Prostate gland (tissue), 2 donors: ENCODE measurements around the gene SPINK1.

ENCODE experiments used
- POLR2A ChIP-seq: fragments of 450-650 bp; IDR thresholded peaks from one replicate; pipeline ENCODE4 v1.6.1; 2016; ENCODE audit warnings: antibody characterized with exemption, mild to moderate bottlenecking
- TF ChIP-seq, protein P1 (sequence below), 4 experiments: fragments of 200-600 bp in 2 of 4; fragments of 450-650 bp in 2 of 4; sonication (generic) in 2 of 4; IDR thresholded peaks; 1 replicate in 3 of 4; 2 replicates in 1 of 4; pipeline ENCODE4 v1.5.1; 2016 to 2019; ENCODE audit warnings: antibody characterized with exemption in 4 of 4, mild to moderate bottlenecking in 2 of 4, moderate library complexity in 2 of 4

DNA sequence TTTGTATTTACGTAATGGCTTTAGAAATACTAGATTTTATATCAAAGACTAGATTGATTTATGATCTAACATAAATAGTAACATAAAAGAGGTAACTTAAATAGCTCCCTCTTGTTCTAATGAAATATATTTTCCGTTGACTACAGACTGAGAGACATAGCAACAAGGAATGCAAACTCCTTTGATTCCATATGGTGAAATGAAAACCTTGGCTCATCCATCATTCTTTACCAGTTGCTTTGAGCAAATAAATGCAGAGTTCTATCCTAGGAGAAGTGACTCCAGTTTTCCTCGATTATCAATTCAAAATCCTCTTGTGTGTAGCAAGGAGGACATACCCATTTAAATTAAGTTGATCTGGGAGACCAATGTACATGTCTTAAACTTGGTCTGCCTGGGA, 31.0 kb downstream of the SPINK1 start:
- TF ChIP-seq, protein P1, sequence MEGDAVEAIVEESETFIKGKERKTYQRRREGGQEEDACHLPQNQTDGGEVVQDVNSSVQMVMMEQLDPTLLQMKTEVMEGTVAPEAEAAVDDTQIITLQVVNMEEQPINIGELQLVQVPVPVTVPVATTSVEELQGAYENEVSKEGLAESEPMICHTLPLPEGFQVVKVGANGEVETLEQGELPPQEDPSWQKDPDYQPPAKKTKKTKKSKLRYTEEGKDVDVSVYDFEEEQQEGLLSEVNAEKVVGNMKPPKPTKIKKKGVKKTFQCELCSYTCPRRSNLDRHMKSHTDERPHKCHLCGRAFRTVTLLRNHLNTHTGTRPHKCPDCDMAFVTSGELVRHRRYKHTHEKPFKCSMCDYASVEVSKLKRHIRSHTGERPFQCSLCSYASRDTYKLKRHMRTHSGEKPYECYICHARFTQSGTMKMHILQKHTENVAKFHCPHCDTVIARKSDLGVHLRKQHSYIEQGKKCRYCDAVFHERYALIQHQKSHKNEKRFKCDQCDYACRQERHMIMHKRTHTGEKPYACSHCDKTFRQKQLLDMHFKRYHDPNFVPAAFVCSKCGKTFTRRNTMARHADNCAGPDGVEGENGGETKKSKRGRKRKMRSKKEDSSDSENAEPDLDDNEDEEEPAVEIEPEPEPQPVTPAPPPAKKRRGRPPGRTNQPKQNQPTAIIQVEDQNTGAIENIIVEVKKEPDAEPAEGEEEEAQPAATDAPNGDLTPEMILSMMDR (IDR thresholded peaks at IDR 0.05), result no peak
- TF ChIP-seq POLR2A, result no peak
